GM21515 (cell line): ENCODE results near the gene GALNT7.
"Not testable (repeated sequence)": the region's sequence is repeated elsewhere in the genome, so short reads cannot be mapped to it uniquely, and the experiment has no call there.

Experiments used
- ATAC-seq: cut with Tn5 transposase; IDR thresholded peaks from one replicate; pipeline ENCODE4 v1.9.1; 2021; ENCODE audit not compliant: unreplicated experiment

GALNT7 gene, protein sequence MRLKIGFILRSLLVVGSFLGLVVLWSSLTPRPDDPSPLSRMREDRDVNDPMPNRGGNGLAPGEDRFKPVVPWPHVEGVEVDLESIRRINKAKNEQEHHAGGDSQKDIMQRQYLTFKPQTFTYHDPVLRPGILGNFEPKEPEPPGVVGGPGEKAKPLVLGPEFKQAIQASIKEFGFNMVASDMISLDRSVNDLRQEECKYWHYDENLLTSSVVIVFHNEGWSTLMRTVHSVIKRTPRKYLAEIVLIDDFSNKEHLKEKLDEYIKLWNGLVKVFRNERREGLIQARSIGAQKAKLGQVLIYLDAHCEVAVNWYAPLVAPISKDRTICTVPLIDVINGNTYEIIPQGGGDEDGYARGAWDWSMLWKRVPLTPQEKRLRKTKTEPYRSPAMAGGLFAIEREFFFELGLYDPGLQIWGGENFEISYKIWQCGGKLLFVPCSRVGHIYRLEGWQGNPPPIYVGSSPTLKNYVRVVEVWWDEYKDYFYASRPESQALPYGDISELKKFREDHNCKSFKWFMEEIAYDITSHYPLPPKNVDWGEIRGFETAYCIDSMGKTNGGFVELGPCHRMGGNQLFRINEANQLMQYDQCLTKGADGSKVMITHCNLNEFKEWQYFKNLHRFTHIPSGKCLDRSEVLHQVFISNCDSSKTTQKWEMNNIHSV

DNA sequence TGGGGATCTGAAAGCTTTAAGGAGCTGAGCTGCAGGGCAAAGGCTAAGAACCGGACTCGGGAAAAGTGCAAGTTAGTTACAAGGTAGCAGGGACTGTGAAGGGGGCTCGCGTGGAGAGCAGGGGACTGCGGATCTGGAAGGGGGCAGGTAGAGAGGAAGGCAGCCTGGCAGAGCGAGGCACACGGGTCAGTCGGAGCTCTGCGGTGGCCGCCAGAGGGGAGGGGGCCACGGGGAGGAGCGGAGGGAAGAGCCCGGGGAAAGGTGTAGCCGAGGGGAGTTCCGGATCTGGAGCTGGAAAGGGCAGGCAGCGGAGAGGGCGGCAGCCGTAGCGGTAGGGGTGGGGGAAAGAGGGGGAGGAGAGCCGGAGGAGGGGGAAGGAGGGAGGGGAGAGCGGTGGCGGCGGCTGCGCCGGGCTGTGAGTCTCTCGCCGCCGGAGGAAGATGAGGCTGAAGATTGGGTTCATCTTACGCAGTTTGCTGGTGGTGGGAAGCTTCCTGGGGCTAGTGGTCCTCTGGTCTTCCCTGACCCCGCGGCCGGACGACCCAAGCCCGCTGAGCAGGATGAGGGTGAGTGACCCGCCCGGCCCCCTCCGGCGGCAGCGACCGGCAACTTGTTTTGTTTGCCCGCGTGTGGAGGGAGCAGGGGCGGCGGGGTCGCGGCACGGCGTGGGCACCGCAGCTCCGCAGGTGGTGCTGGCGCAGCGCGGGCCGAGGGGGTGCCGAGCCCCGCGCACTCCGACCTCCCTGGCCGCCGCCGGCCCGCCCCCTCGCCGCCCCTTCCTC is at the start of gene GALNT7:
Gene GALNT7, plus strand, starts transcription at position 416 of the 782 bp plus-strand sequence. Its CDS starts 25 bp downstream, at position 441.
- ATAC-seq, result peak; percentile 32

GRCh38 chr4:173118819-173119218 is 49.8 kb upstream of the GALNT7 start:
- not testable (repeated sequence) for ATAC-seq

DNA sequence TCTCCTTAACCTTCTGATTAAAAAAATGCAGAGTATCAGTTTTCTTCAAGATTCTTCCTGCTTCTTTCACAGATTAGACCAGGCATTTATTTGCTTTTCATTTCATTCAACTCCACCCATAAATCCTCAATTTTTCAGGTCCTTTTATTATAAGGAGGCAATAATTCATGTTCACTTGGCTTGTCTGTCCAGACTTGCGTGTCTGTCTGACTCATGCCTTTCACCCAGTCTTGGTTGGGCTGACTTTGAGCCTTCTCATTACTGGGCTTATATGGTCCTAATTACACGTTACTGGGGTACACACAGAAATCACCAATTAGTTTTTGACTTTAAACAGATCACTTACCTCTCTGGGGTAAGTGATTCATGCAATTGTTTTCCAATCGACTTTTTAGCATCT is 48.8 kb upstream of the GALNT7 start:
- no peak for ATAC-seq

DNA sequence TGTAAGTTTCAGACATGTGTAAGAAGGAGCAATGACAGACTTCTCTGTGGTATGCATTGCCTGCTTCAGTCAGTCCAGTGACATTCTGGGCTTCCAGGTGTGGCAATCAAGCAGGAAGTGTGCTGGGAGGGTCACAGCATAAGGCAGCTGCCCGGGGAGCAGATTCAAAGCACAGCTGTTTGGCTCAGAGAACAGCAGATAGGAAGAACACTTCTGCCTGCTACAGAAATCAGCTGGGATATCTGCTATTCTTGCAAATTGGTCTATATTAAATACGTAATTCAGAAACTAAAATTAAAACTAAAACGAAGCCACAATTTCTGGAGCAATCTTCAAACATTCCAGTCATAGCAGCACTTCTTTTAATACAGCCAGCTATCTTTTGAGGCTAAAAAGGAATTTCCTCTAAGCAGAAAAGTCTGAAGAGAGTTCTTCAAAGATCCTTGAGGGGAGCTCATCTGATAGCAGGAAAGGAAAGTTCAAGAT is 47.5 kb upstream of the GALNT7 start:
- ATAC-seq, result peak; percentile 98

DNA sequence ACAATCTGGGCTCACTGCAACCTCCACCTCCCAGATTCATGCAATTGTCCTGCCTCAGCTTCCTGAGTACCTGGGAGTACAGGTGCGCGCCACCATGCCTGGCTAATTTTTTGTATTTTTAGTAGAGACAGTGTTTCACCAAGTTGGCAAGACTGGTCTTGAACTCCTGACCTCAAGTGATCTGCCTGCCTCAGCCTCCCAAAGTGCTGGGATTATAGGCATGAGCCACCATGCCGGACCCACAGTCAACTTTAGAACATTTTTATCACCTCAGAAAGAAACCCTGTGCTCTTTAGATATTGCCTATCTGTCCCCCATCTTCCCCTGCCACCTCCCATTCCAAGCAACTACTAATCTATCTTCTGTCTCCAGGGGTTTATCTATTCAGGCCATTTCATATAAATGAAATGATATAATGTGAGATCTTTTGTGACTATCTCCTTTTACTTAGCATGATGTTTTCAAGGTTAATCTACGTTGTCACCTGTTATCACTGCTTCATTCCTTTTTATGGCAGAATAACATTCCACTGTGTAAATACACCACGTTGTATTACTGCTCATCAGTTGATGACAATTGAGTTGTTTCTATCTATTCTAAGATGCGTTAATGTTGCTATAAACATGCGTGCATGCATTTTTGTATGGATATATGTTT is 44.3 kb upstream of the GALNT7 start:
- no peak for ATAC-seq

GRCh38 chr4:173125216-173125812 is 43.3 kb upstream of the GALNT7 start:
- ATAC-seq, result no peak

- no peak for ATAC-seq
Measured at GRCh38 chr4:173128199-173128890, 40.3 kb upstream of the GALNT7 start.

- ATAC-seq, result no peak
Measured at GRCh38 chr4:173130687-173131086, 37.9 kb upstream of the GALNT7 start.

DNA sequence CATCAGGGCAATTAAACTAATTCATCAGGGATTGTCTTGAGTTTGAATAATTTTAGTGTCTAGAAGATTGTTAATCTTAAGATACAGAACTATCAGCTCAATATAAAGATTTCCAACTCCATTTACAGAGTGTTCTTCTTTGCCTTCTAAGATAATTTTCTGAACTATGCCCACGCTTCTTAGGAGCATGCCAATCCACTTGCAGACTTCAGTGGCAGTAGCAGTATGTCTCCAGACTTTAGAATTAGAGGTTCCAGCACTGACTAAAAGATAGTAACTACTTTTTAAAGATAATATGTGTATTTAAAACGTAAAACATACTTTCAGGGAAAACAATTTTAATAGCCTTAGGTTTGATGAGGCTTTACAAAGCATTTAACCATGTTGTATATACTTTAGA is 34.2 kb upstream of the GALNT7 start:
- no peak for ATAC-seq

- ATAC-seq, result no peak
Measured at GRCh38 chr4:173135241-173135847, 33.3 kb upstream of the GALNT7 start.

- no peak for ATAC-seq
Measured at GRCh38 chr4:173138624-173139023, 30.0 kb upstream of the GALNT7 start.

- no peak for ATAC-seq
Measured at GRCh38 chr4:173139561-173139960, 29.1 kb upstream of the GALNT7 start.

- ATAC-seq, result no peak
Measured at GRCh38 chr4:173145131-173145530, 23.5 kb upstream of the GALNT7 start.

DNA sequence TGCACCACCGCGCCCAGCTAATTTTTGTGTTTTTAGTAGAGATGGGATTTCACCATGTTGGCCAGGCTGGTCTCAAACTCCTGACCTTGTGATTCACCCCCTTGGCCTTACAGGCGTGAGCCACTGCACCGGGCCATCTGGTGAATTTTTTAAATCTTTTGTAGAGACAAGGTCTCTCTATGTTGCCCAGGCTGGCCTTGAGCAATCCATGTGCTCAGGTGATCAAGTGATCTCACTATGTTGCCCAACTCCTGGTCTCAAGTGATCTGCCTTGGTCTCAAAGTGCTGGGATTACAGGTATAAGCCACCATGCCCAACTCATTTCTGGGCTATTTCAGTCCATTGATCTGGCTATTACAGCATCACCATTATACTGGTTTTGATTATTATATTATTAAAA is 22.2 kb upstream of the GALNT7 start:
- no peak for ATAC-seq

- no peak for ATAC-seq
Measured at GRCh38 chr4:173151496-173151895, 17.1 kb upstream of the GALNT7 start.

DNA sequence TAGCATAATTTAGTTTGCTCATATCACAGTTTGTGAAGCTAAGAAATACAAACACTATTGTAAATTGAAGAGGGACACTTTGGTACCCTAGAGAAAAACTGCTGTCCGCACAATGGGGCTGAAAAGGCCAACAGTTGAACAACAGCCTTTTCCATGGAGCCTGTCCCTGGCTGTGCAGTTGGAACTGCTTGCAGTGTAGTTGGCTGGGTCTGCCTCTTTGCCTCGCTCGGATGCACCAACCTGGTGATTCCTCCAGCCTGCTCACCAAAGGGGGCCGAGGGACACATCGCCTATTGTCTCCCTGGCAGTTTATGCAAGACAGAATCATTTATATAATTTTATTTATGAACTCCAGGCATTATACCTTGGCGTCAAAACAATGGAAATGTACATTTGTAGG is 16.5 kb upstream of the GALNT7 start:
- no peak for ATAC-seq

DNA sequence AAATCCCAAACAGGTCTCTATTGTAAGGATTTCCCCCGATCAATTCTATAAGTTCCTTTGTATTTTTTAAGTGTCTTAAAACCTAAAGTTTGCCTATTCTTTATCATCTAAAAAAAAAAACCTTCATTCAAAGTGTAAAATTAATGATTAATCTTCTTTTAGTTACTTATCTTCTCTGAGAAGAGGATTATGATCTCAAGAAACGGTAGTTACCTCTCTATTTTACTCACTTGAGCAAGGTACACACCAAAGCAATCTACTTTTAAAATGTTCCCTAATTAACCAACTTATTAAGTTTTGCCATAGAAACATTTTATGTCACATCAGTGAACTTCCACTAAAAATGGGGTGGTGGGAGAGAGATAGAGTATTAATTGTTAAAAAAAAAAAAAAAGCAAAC is 15.2 kb upstream of the GALNT7 start:
- no peak for ATAC-seq

- ATAC-seq, result no peak
Measured at GRCh38 chr4:173159791-173160190, 8.8 kb upstream of the GALNT7 start.

GRCh38 chr4:173160871-173161270 is 7.7 kb upstream of the GALNT7 start:
- no peak for ATAC-seq

DNA sequence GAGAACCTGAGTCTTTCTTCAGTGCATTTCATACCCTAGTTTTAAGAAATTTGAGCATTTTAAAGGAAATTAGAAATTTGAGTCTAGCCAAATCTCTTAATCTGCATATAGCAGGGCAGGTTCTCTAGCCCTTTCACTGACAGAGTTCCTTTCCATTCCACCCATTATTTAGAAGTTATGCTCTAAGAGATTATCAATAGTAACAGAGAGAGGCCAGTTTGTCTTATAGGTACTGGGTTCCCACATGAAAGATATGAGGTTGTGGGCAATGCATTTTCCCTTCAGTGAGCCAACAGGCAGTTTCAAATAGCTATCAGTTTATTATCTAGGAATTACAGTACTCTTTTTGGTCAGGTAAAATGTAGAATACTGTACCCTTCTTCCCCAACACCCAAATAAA is 7.3 kb upstream of the GALNT7 start:
- no peak for ATAC-seq
